GM23248 (cell line): ENCODE measurements around the gene CABCOCO1.

Source experiments
- EZH2 ChIP-seq: fragments of 200-600 bp; sonication (generic); IDR thresholded peaks from 2 replicates; pipeline ENCODE4 v1.6.1; 2018; ENCODE audit warnings: antibody characterized with exemption, mild to moderate bottlenecking; ENCODE audit not compliant: insufficient read depth, poor library complexity, severe bottlenecking
- EZH2phosphoT487 ChIP-seq: fragments of 200-600 bp; sonication (generic); IDR thresholded peaks from 2 replicates; pipeline ENCODE4 v1.6.1; 2018; ENCODE audit warnings: antibody characterized with exemption, moderate library complexity, mild to moderate bottlenecking, low read depth; ENCODE audit not compliant: insufficient read depth

- TF ChIP-seq EZH2 = no peak
- TF ChIP-seq EZH2phosphoT487 = no peak
These were observed 140.5 kb downstream of the CABCOCO1 start for GRCh38 chr10:61803269-61803668.
